ENCODE data around the gene TOLLIP.

- no peak for TF ChIP-seq CTCF (IDR thresholded peaks at IDR 0.05)
- TF ChIP-seq POLR2A (IDR thresholded peaks at IDR 0.05), result no peak
Observed at GRCh38 chr11:1333091-1333772, 23.8 kb upstream of the TOLLIP start.

All from Peyer's patch (tissue), 4 donors.